ENCODE data around the gene APOBEC4. TPM values are rescaled to one million over a fixed set of nuclear protein-coding genes. Genes with fewer than 3 reads are reported as not detected.

Gene APOBEC4
- polyA plus RNA-seq, 1 experiment, result not detected

DNA sequence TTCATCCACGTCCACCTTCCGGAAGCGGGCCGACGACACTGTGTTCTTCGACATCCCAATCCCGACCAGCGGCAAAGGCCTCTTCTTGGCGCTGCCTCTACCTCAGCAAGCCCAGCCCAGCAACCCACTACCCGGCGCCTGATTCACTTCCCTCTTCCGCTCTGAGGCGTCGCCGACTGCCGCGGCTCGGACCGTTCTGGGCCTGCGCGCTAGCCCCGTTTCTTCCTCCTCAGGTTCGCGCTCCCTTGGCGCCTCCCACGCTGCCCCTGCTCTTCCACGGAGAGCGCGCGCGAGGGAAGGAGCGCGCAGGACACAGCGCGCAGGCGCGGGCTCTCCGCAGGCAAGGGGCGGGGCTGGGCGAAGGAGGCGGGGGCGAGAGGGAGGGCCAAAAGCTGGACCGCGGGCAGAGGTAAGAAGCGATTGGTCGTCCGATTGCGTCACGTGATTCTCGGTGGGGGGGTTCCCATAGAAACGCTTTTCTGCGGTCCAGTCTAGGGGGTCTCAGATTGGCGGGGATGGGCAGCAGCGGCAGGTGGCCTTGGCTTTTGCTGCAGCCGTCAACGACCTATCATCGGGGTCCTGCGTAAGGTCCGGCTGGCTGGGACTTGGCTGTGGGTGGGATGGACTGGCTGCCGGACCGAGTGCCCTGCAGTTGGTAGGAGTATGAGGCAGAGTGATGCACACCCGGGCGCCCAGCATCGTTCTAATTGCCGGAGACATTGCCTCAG is 17.3 kb downstream of the APOBEC4 start, which contains the start of gene ARPC5:
ARPC5 (minus strand) TSS at position 178 of the 728 bp plus-strand sequence; CDS start at position 54, 124 bp downstream.
- Histone ChIP-seq H3K4me3 (ENCODE audit: low read depth, low read length) (peak within 1 kb of the TSS; percentile 89), H3K27ac (ENCODE audit: low read depth, low read length) (peak within 1 kb of the TSS; percentile 89), H3K27me3 (ENCODE audit: control insufficient read depth, insufficient read depth, low read length) (no peaks in the 10 kb centered on the region), H3K9me3 (ENCODE audit: control insufficient read depth, insufficient read depth, low read length) (no peaks in the 10 kb centered on the region)
- TF ChIP-seq, protein P1, sequence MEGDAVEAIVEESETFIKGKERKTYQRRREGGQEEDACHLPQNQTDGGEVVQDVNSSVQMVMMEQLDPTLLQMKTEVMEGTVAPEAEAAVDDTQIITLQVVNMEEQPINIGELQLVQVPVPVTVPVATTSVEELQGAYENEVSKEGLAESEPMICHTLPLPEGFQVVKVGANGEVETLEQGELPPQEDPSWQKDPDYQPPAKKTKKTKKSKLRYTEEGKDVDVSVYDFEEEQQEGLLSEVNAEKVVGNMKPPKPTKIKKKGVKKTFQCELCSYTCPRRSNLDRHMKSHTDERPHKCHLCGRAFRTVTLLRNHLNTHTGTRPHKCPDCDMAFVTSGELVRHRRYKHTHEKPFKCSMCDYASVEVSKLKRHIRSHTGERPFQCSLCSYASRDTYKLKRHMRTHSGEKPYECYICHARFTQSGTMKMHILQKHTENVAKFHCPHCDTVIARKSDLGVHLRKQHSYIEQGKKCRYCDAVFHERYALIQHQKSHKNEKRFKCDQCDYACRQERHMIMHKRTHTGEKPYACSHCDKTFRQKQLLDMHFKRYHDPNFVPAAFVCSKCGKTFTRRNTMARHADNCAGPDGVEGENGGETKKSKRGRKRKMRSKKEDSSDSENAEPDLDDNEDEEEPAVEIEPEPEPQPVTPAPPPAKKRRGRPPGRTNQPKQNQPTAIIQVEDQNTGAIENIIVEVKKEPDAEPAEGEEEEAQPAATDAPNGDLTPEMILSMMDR (IDR thresholded peaks at IDR 0.05; ENCODE audit: low read depth, low read length), result no peak
- POLR2A ChIA-PET, result interaction anchor here (0.6 to 1.2 kb wide), 3 partner anchors 10 to 280 kb away, joined by 3 read pairs; partner anchors contain the start of gene RGL1
- CTCF ChIA-PET, result interaction anchor here (0.7 kb wide), 1 partner anchor 9 kb away, joined by 5 read pairs; no protein-coding TSS in a partner anchor
- peak; percentile 98 for DNase-seq (ENCODE audit: low read depth, low spot score)

DNA sequence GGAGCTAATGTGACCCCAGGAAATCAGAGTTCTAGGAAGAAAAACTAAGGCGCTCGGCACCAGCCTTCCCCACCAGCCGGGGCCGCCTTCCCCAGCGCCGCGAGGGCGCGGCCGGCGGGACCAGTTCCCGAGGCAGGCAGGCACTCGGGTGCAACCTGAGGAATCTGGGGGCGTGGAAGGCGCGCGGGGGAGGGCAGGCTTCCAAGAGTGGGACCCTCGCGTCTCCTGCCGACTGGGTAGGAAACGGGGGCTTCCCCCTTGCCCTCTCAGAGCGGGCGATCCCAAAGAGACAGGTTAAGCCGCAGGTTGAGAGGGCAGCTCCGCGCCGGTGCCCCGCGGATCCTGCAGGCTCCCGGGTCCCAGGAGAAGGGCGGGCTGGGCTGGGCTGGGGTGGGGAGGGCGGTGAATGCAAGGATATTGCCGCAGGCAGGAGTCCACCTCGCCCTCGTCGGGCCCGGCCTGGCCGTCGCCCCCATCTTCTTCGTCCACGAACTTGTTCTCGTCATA is 18.0 kb downstream of the APOBEC4 start:
- H3K27me3 ChIP-seq (ENCODE audit: control insufficient read depth, insufficient read depth, low read length), result no peaks in the 10 kb centered on the region
- H3K9me3 ChIP-seq (ENCODE audit: control insufficient read depth, insufficient read depth, low read length), result no peaks in the 10 kb centered on the region
- no peak for DNase-seq (ENCODE audit: low read depth, low spot score)
- H3K4me3 ChIP-seq (ENCODE audit: low read depth, low read length), result peak overlapping the region; percentile 87
- ChIA-PET POLR2A (interaction anchor here (0.6 to 1.2 kb wide), 4 partner anchors 170 to 361 kb away, joined by 3 read pairs; partner anchors contain the start of gene RGL1), CTCF (interaction anchor here (0.7 to 2.2 kb wide), 2 partner anchors 8 to 20 kb away, joined by 5 to 7 read pairs; no protein-coding TSS in a partner anchor)
- H3K27ac ChIP-seq (ENCODE audit: low read depth, low read length), result peak overlapping the region; percentile 89
- TF ChIP-seq, protein P1 (IDR thresholded peaks at IDR 0.05; ENCODE audit: low read depth, low read length), result no peak

DNA sequence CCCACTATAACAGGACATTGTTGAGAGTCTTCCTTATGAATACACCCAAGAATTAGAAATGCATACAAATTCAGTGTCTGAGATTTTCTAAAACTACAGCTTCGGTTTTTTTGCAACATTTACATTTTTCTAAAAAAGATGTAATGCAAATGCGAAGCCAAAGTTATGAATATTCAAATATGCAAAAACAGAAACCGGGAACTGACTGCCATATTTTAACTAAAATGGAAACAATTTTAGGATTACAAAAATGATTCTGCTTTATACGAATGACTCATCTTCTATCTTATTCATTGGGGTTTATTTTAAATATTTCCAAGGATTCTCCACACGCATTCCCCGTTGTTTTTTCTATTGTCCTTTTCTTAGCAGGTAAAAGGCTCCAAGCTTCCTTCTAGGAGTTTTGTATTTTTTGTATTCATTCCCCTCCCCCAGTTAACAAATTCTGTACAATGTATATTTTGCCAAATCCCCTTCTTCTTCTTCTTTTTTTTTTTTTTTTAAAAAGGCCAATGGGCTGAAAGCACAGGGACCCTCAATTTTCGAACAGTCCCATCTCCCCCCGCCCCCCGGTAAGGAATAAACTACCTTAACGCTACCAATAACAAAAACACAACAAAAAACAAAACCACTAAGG is 18.6 kb downstream of the APOBEC4 start:
- no peak for DNase-seq (ENCODE audit: low read depth, low spot score)
- Histone ChIP-seq H3K9me3 (ENCODE audit: control insufficient read depth, insufficient read depth, low read length) (no peaks in the 10 kb centered on the region), H3K4me3 (ENCODE audit: low read depth, low read length) (peak overlapping the region; percentile 87), H3K27ac (ENCODE audit: low read depth, low read length) (peak overlapping the region; percentile 89), H3K27me3 (ENCODE audit: control insufficient read depth, insufficient read depth, low read length) (no peaks in the 10 kb centered on the region)
- ChIA-PET CTCF (interaction anchor here (0.7 to 2.6 kb wide), 6 partner anchors 11 to 298 kb away, joined by 3 to 13 read pairs (median 4); no protein-coding TSS in a partner anchor), POLR2A (interaction anchor here (0.6 to 1.6 kb wide), 4 partner anchors 258 to 362 kb away, joined by 3 to 9 read pairs (median 3); no protein-coding TSS in a partner anchor)
- TF ChIP-seq, protein P1 (IDR thresholded peaks at IDR 0.05; ENCODE audit: low read depth, low read length), result no peak

DNA sequence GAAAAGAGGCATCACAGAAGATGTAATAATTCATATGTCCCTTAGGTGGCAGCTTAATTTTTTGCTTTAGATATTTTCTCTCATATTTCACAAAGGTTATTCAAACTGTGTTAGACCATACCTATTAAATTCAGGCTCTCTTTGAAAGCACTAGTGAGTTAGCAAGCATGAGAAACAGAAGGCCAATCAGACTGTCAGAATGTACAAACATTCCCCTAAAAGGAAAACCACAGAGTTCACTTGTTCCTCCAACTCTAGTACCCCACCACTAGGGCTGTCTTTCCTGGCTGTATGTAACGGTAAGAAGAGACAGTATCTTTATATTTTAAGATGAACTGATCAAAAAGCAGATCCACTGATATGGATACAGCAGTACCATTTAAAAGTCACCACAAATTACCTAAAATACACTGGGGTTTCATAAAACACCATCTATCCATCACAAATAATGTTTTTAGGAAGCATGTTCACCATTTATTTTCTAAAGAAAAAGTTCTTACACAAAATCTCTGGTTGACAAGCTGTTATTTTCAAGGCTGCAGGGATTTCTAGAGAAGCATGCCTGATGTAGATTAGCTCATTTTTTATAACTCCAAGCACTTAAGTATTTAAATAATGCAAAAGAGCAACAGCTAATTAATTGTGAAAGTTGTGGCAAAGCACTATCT is 19.3 kb downstream of the APOBEC4 start:
- peak overlapping the region; percentile 87 for H3K4me3 ChIP-seq (ENCODE audit: low read depth, low read length)
- peak; percentile 84 for DNase-seq (ENCODE audit: low read depth, low spot score)
- ChIA-PET POLR2A (interaction anchor here (0.9 to 1.6 kb wide), 2 partner anchors 258 to 282 kb away, joined by 3 to 9 read pairs; no protein-coding TSS in a partner anchor), CTCF (interaction anchor here (0.6 to 2.6 kb wide), 6 partner anchors 11 to 310 kb away, joined by 3 to 13 read pairs (median 4); no protein-coding TSS in a partner anchor)
- no peaks in the 10 kb centered on the region for H3K9me3 ChIP-seq (ENCODE audit: control insufficient read depth, insufficient read depth, low read length)
- TF ChIP-seq, protein P1 (IDR thresholded peaks at IDR 0.05; ENCODE audit: low read depth, low read length), result peak; percentile 64
- no peaks in the 10 kb centered on the region for H3K27me3 ChIP-seq (ENCODE audit: control insufficient read depth, insufficient read depth, low read length)
- H3K27ac ChIP-seq (ENCODE audit: low read depth, low read length), result no peak overlapping the region
